Ascending aorta (tissue), 2 donors: ENCODE data around the gene EDC3. TPM values are rescaled to one million over a fixed set of nuclear protein-coding genes. Genes with fewer than 3 reads are reported as not detected.

Source experiments
- DNase-seq, 2 donors: peaks; one replicate each; pipeline ENCODE4 v3.0.0-alpha.2; 2019; ENCODE audit warnings: low spot score in 2 of 2
- H3K27ac ChIP-seq, 2 donors: fragments of 200-600 bp; sonication (generic); one replicate each; pipeline ENCODE4 v1.5.1; 2016 to 2017; ENCODE audit warnings: mild to moderate bottlenecking in 1 of 2
- H3K27me3 ChIP-seq: fragments of 200-600 bp; sonication (generic); one replicate; pipeline ENCODE4 v1.5.1; 2017
- H3K36me3 ChIP-seq, 2 donors: fragments of 200-600 bp; sonication (generic); one replicate each; pipeline ENCODE4 v1.5.1; 2016
- H3K4me1 ChIP-seq, 2 donors: fragments of 200-600 bp; sonication (generic); one replicate each; pipeline ENCODE4 v1.5.1; 2016 to 2017; ENCODE audit warnings: mild to moderate bottlenecking in 1 of 2
- H3K4me3 ChIP-seq, 2 donors: fragments of 200-600 bp; sonication (generic); one replicate each; pipeline ENCODE4 v1.5.1; 2016 to 2017; ENCODE audit warnings: mild to moderate bottlenecking in 1 of 2
- H3K9me3 ChIP-seq, 2 donors: fragments of 200-600 bp; sonication (generic); one replicate each; pipeline ENCODE4 v1.5.1; 2016
- CTCF ChIP-seq, 3 experiments: fragments of 200-600 bp in 2 of 3; fragments of 450-650 bp in 1 of 3; sonication (generic) in 2 of 3; IDR thresholded peaks; one replicate each; pipeline ENCODE4 v1.5.1; 2016 to 2019; ENCODE audit warnings: antibody characterized with exemption in 3 of 3, mild to moderate bottlenecking in 1 of 3, moderate library complexity in 1 of 3
- intact Hi-C: fragments of 100-400 bp; cut with DNase I; formaldehyde crosslinking; loops from one replicate; pipeline ENCODE4 v1.15.1; 2023
- total RNA-seq: library from RNA; depleted of rRNA; stranded (reverse); fragments of >200 nt; gene quantifications from one replicate; pipeline ENCODE4 v1.1.0, GENCODE V29; 2016

The EDC3 gene
- total RNA-seq, 1 donor from 2014 or later, result 8.8 TPM

- Histone ChIP-seq H3K4me1 (peaks cover 9% of the 10 kb centered on the region in 2 donors), H3K4me3 (no peak overlapping the region), H3K27me3 (no peaks in the 10 kb centered on the region), H3K9me3 (no peaks in the 10 kb centered on the region), H3K27ac (no peak overlapping the region), H3K36me3 (peaks cover 85 to 87% of the 10 kb centered on the region in 2 donors)
- intact Hi-C loops, result no loop called here
- no peak for TF ChIP-seq CTCF (IDR thresholded peaks at IDR 0.05)
- DNase-seq, result no peak
Observed at GRCh38 chr15:74622758-74623157, 73.1 kb downstream of the EDC3 start.

GRCh38 chr15:74621936-74622335 lies 73.9 kb downstream of the EDC3 start:
- Histone ChIP-seq H3K4me3 (no peak overlapping the region), H3K4me1 (peaks cover 15 to 17% of the 10 kb centered on the region in 2 donors), H3K27me3 (no peaks in the 10 kb centered on the region), H3K27ac (no peak overlapping the region), H3K36me3 (peaks cover 77 to 78% of the 10 kb centered on the region in 2 donors), H3K9me3 (no peaks in the 10 kb centered on the region)
- TF ChIP-seq CTCF (IDR thresholded peaks at IDR 0.05), result no peak
- intact Hi-C loops, result no loop called here
- no peak for DNase-seq

- TF ChIP-seq CTCF (IDR thresholded peaks at IDR 0.05), result no peak
- no peaks in the 10 kb centered on the region for H3K9me3 ChIP-seq
- H3K27me3 ChIP-seq, result no peaks in the 10 kb centered on the region
- H3K4me3 ChIP-seq, result no peak overlapping the region
- peaks cover 19 to 20% of the 10 kb centered on the region in 2 donors for H3K4me1 ChIP-seq
- intact Hi-C loops, result no loop called here
- DNase-seq, result no peak
- no peak overlapping the region for H3K27ac ChIP-seq
- peaks cover 73 to 74% of the 10 kb centered on the region in 2 donors for H3K36me3 ChIP-seq
Observed at GRCh38 chr15:74621546-74621920, 74.3 kb downstream of the EDC3 start.

DNA sequence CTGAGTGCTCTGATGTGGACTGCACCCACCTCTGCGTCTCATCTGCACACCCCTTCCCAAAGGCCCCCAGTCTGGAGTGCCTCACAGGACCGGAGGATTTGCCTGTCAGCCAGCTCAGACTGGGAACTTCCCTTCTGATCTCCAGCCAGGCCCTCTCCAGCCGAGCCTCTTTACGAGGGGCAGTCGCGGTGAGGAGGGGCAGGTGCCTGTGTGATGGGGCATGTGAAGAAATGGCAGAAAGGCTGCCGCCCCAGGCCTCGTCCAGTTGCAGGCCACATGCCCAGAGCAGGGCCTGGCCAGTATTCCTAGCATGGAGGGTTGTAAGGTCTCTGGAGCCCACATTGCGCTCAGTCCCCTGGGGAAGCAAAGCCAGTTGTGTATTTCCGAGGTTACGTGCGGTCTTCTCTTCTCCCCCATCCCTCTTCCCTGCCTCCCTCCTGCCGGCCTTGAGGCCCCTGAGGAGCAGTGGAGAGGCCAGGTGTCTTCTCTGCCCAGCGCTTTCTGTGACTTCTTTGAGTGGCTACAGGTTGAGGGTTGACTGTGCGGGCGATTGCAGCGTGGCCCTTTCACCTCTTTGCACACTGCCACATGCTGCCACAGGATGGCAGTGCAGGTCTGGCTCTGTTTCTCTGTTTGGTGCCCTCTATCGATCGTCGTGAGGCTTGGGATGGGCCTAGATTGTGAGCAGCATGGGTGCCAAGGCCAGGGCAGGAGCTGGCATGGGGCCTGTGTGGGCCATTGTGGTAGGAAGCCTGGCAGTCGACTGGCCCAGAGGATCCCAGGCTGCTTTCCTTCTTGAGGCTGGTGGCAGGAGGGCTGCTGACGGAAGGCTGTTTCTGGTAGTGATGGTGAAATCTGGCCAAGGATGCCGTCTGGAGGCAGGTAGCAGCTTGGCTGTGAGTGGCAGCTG lies 74.9 kb downstream of the EDC3 start:
- Histone ChIP-seq H3K4me1 (peaks cover 20 to 21% of the 10 kb centered on the region in 2 donors), H3K27me3 (no peaks in the 10 kb centered on the region), H3K36me3 (peaks cover 68% of the 10 kb centered on the region in 2 donors), H3K4me3 (no peak overlapping the region), H3K9me3 (no peaks in the 10 kb centered on the region), H3K27ac (no peak overlapping the region)
- intact Hi-C loops, result no loop called here
- peak; percentile 40 to 56 (median 44) for TF ChIP-seq CTCF (IDR thresholded peaks at IDR 0.05)
- no peak for DNase-seq

- Histone ChIP-seq H3K4me1 (peaks cover 20 to 21% of the 10 kb centered on the region in 2 donors), H3K27me3 (no peaks in the 10 kb centered on the region), H3K27ac (no peak overlapping the region), H3K36me3 (peaks cover 60% of the 10 kb centered on the region in 2 donors), H3K9me3 (no peaks in the 10 kb centered on the region), H3K4me3 (no peak overlapping the region)
- no peak for TF ChIP-seq CTCF (IDR thresholded peaks at IDR 0.05)
- intact Hi-C loops, result loop anchor here (5.0 to 10.0 kb wide), 2 partner anchors 77 to 335 kb away; partner anchors contain the start of genes EDC3 and RPP25
- DNase-seq, result no peak
Observed at GRCh38 chr15:74619916-74620635, 75.7 kb downstream of the EDC3 start.
